Nephron progenitor cell (in vitro differentiated cells): ENCODE results near the gene ZNF530.

ENCODE experiments used
- DNase-seq: peaks from one replicate; pipeline ENCODE4 v3.0.0; 2021
- H3K27ac Mint-ChIP-seq: 2 replicates; pipeline ENCODE4 v1.8.0; 2021; ENCODE audit warnings: mild to moderate bottlenecking, moderate library complexity, mixed read lengths
- H3K27me3 Mint-ChIP-seq: 2 replicates; pipeline ENCODE4 v1.8.0; 2021; ENCODE audit warnings: mild to moderate bottlenecking, low read depth, mixed read lengths; ENCODE audit not compliant: poor library complexity
- H3K36me3 Mint-ChIP-seq: 2 replicates; pipeline ENCODE4 v1.8.0; 2021; ENCODE audit warnings: low read depth, mixed read lengths
- H3K4me1 Mint-ChIP-seq: 2 replicates; pipeline ENCODE4 v1.8.0; 2021; ENCODE audit warnings: mixed read lengths
- H3K4me3 Mint-ChIP-seq: 2 replicates; pipeline ENCODE4 v1.8.0; 2021; ENCODE audit warnings: mild to moderate bottlenecking, moderate library complexity, mixed read lengths
- H3K9me3 Mint-ChIP-seq: 2 replicates; pipeline ENCODE4 v1.8.0; 2021; ENCODE audit warnings: mild to moderate bottlenecking, moderate library complexity, mixed read lengths
- TF ChIP-seq, protein P1 (sequence below): fragments of 200-600 bp; sonication (generic); IDR thresholded peaks from 2 replicates; pipeline ENCODE4 v1.5.0; 2021; ENCODE audit warnings: antibody characterized with exemption

ZNF530 gene

DNA sequence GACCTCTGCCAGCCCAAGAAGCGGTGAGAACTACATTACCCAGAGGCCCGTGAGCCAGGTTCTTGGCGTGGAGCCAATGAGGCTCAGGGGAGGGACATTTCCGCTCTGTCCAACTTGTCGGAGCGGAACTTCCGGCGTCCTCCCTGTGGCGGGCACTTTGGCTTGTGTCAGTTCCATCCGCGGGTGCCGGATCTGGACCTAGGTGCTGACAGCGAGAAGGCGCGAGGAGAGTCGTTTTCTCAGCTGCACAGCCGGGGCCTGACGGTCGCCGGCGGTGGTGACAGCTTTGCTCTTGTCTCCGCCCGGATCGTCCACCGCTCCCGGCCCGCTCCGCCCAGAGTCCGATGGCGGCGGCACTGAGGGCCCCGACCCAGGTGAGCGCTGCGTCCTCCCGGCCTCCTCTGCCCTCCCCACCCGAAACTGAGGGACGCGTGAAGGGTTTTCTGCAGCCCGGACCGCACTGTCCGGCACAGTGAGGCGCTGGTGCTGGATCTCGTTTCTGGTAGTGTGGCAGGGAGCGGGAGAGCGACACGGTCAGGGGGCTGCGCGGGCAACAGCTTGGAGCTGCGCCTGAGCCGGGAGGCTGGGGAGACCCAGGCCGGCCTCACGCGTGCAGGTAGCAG is at the start of gene ZNF530:
Gene ZNF530, plus strand, starts transcription at position 125 of the 623 bp plus-strand sequence. CDS start 4,461 bp downstream, outside the sequence.
- peak; percentile 82 for DNase-seq
- Mint-ChIP-seq H3K4me1 (peaks cover 20% of the 10 kb centered on the region), H3K27ac (no peak within 1 kb of the TSS), H3K27me3 (peaks cover 13% of the 10 kb centered on the region), H3K36me3 (peaks cover 53% of the 10 kb centered on the region), H3K4me3 (peak within 1 kb of the TSS; percentile 88), H3K9me3 (peaks cover 83% of the 10 kb centered on the region)
- TF ChIP-seq, protein P1, sequence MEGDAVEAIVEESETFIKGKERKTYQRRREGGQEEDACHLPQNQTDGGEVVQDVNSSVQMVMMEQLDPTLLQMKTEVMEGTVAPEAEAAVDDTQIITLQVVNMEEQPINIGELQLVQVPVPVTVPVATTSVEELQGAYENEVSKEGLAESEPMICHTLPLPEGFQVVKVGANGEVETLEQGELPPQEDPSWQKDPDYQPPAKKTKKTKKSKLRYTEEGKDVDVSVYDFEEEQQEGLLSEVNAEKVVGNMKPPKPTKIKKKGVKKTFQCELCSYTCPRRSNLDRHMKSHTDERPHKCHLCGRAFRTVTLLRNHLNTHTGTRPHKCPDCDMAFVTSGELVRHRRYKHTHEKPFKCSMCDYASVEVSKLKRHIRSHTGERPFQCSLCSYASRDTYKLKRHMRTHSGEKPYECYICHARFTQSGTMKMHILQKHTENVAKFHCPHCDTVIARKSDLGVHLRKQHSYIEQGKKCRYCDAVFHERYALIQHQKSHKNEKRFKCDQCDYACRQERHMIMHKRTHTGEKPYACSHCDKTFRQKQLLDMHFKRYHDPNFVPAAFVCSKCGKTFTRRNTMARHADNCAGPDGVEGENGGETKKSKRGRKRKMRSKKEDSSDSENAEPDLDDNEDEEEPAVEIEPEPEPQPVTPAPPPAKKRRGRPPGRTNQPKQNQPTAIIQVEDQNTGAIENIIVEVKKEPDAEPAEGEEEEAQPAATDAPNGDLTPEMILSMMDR, result no peak

DNA sequence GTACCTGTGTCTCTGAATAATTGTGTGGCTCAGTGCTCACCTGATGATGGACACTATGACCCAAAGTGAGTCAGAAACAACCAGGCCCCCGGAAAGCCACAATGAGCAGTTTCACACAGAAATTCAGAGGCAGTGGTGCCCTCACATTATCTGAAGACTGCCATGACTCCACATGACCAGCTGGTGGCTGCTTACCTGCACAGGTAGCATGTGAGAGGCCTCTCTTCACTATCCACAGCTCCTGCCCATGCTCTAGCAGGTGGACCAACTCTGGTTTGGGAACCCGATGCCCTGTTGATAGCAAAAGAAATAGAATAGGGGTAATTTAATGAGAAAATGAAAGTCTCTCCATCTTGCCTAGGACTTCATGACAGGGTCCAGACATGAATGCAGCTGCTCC is 47.3 kb upstream of the ZNF530 start:
- no peak for DNase-seq
- Mint-ChIP-seq H3K9me3 (peaks cover 94% of the 10 kb centered on the region), H3K4me3 (no peak overlapping the region), H3K36me3 (peaks cover 100% of the 10 kb centered on the region), H3K4me1 (peaks cover under 1% of the 10 kb centered on the region), H3K27me3 (peaks cover 3% of the 10 kb centered on the region), H3K27ac (no peak overlapping the region)
- TF ChIP-seq, protein P1, result no peak

DNA sequence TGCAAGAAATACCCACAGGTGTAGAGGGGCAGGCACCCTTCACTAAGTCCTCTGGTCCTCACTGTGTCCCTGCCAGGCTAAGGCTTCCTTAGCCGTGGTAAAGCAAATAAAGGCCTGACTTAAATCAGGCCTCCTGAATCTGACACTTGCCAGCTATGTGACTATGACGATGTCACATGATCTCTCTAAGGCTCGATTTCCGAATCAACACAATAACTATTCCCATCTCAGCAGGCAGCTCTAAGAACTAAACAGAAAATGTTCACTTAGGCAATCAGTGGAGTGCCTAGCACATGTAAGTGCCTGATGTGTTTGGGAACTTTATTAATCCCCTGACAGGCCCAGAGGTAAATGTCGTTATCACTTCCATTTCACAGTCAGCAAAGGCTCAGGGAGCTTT is 42.0 kb upstream of the ZNF530 start:
- DNase-seq, result no peak
- H3K9me3 Mint-ChIP-seq, result peaks cover 91% of the 10 kb centered on the region
- H3K27me3 Mint-ChIP-seq, result peaks cover 2% of the 10 kb centered on the region
- H3K36me3 Mint-ChIP-seq, result peaks cover 71% of the 10 kb centered on the region
- peaks cover 17% of the 10 kb centered on the region for H3K4me1 Mint-ChIP-seq
- TF ChIP-seq, protein P1, result no peak
- H3K27ac Mint-ChIP-seq, result peak overlapping the region; percentile 47
- H3K4me3 Mint-ChIP-seq, result peak overlapping the region; percentile 99

GRCh38 chr19:57558525-57558924 is 41.2 kb upstream of the ZNF530 start:
- peaks cover 90% of the 10 kb centered on the region for H3K9me3 Mint-ChIP-seq
- peaks cover 5% of the 10 kb centered on the region for H3K27me3 Mint-ChIP-seq
- peak overlapping the region; percentile 99 for H3K4me3 Mint-ChIP-seq
- peaks cover 17% of the 10 kb centered on the region for H3K4me1 Mint-ChIP-seq
- no peak overlapping the region for H3K27ac Mint-ChIP-seq
- H3K36me3 Mint-ChIP-seq, result peaks cover 63% of the 10 kb centered on the region
- TF ChIP-seq, protein P1, result no peak
- DNase-seq, result no peak

- Mint-ChIP-seq H3K4me1 (peaks cover 17% of the 10 kb centered on the region), H3K27me3 (peaks cover 5% of the 10 kb centered on the region), H3K9me3 (peaks cover 90% of the 10 kb centered on the region), H3K27ac (peak overlapping the region; percentile 89), H3K4me3 (peak overlapping the region; percentile 99), H3K36me3 (peaks cover 58% of the 10 kb centered on the region)
- TF ChIP-seq, protein P1, result no peak
- peak; percentile 23 for DNase-seq
Observed at GRCh38 chr19:57559008-57559403, 40.7 kb upstream of the ZNF530 start.

DNA sequence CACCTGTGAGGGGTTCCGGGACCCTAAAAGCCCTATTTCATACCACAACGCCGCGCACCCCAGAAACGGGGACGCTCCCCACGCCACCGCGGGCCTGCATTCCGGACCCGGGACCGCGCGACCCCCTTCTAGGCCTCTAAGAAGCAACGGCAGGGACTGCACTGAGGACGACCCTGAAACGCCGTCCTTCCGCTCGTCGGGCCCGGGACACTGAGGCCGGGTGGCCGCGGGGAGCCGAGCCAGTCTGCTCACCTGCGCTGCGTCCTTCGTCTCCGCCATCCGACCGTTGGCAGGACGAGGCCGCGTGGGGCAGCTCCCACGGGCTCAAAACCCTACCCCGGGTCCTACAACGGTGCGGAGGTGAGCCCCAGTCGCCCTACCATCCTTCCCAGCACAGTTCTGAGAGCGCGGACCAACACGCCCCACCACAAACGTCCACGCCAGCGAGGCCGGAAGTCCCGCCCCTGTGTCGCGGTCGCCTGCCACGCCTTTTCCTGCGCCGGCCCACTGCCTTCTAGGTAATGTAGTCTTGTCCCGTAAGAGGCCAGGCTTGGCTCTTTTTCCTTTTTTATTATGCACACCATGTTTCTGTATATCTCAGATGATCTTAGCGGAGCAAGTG is 40.2 kb upstream of the ZNF530 start, which contains the start of gene ZNF550:
Gene ZNF550, minus strand, starts transcription at position 460 of the 622 bp plus-strand sequence. Its CDS starts 181 bp downstream, at position 279.
- Mint-ChIP-seq H3K9me3 (peaks cover 90% of the 10 kb centered on the region), H3K4me3 (peak within 1 kb of the TSS; percentile 99), H3K4me1 (peaks cover 17% of the 10 kb centered on the region), H3K27me3 (peaks cover 5% of the 10 kb centered on the region), H3K27ac (peak within 1 kb of the TSS; percentile 89), H3K36me3 (peaks cover 53% of the 10 kb centered on the region)
- TF ChIP-seq, protein P1, result no peak
- peak; percentile 85 for DNase-seq
